A549 treated with AZD9567 at 1 μM for 4 hours (cell line): ENCODE results near the gene MAPKAP1. TPM values are rescaled to one million over a fixed set of nuclear protein-coding genes. Genes with fewer than 3 reads are reported as not detected.

Experiments used
- total RNA-seq: library from RNA; stranded (reverse); fragments of 200-300 nt; extraction: Qiagen RNA extraction; gene quantifications from 5 replicates; pipeline ENCODE4 v1.2.3, GENCODE V29; 2022; ENCODE audit not compliant: insufficient read depth

MAPKAP1 gene
- 59.2 to 83.9 TPM (median 77.1 TPM) in 5 replicates for total RNA-seq

GRCh38 chr9:125706651-125707471 lies at the start of gene MAPKAP1:
MAPKAP1 (minus strand) TSS chr9:125707208; CDS start chr9:125672574, 34,634 bp downstream.

GRCh38 chr9:125747053-125747764 lies 40.2 kb upstream of the MAPKAP1 start, which contains the start of gene PBX3:
PBX3 (plus strand) TSS chr9:125747373.

Other genes starting within 250 kb of the MAPKAP1 start
- gene PBX3, start 40.2 kb upstream of the MAPKAP1 start, total RNA-seq, result 10.2 to 17.7 TPM (median 11.0 TPM) in 5 replicates